Activated T-cell treated with anti-CD3 and anti-CD28 coated beads, Interleukin-2, amount 50 U/mL, for 24 hours (primary cell): Measurements from ENCODE around the gene MATK.

Experiments used
- DNase-seq: peaks from one replicate; pipeline ENCODE4 v3.0.0-alpha.2; 2020
- H3K27ac Mint-ChIP-seq: 2 replicates; pipeline ENCODE4 v1.8.0; 2020; ENCODE audit warnings: mild to moderate bottlenecking, mixed read lengths
- H3K27me3 Mint-ChIP-seq: 2 replicates; pipeline ENCODE4 v1.8.0; 2020; ENCODE audit warnings: mixed read lengths
- H3K36me3 Mint-ChIP-seq: 2 replicates; pipeline ENCODE4 v1.8.0; 2020; ENCODE audit warnings: low read depth, mixed read lengths
- H3K4me1 Mint-ChIP-seq: 2 replicates; pipeline ENCODE4 v1.8.0; 2020; ENCODE audit warnings: low read depth, mixed read lengths
- H3K4me3 Mint-ChIP-seq: 2 replicates; pipeline ENCODE4 v1.8.0; 2020; ENCODE audit warnings: mild to moderate bottlenecking, moderate library complexity, mixed read lengths
- H3K9me3 Mint-ChIP-seq: 2 replicates; pipeline ENCODE4 v1.8.0; 2020; ENCODE audit warnings: mixed read lengths

Gene MATK

DNA sequence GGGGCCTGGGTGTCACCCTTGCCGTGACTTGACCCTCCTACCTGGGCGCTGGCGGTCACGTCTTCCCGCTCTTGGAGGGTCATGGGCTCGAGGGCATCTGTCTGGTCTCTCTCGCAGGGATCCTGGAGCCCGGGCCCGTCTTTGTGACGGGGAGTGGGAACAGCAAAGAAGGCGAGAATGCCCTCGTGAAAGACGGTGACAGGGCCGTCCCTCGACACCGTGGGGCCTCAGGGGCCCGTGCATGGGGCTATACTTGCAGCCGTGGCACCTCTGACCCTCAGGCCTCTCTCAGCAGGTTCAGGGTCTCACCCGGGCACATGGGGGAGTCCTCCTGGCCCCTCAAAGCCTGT is 20.9 kb upstream of the MATK start:
- no peaks in the 10 kb centered on the region for H3K36me3 Mint-ChIP-seq
- H3K4me1 Mint-ChIP-seq: peaks cover 41% of the 10 kb centered on the region
- no peaks in the 10 kb centered on the region for H3K27me3 Mint-ChIP-seq
- no peak overlapping the region for H3K27ac Mint-ChIP-seq
- H3K4me3 Mint-ChIP-seq: no peak overlapping the region
- peaks cover 2% of the 10 kb centered on the region for H3K9me3 Mint-ChIP-seq
- no peak for DNase-seq

DNA sequence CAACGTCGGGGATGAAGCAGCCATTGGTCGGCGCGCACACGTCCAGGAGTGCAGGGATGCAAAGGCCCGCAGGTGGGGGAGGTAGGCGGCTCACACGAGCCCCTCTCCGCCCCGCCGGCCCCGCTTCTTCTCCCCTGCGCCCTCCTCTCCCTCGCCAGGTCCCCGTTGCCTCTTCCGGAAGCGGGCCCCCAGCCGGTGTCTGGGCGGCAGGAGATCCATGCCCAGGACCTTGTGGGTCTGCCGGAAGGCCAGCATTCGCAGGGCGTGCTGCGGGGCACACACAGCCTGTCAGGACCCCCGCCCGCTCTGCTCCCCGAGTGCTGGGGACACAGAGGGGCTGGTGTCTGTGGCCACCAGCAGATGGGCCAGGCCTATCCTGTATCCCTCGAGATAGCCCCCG is 19.7 kb upstream of the MATK start:
- Mint-ChIP-seq H3K9me3 (peaks cover 2% of the 10 kb centered on the region), H3K4me1 (peaks cover 43% of the 10 kb centered on the region), H3K36me3 (no peaks in the 10 kb centered on the region), H3K27ac (no peak overlapping the region), H3K4me3 (no peak overlapping the region), H3K27me3 (no peaks in the 10 kb centered on the region)
- DNase-seq: no peak

DNA sequence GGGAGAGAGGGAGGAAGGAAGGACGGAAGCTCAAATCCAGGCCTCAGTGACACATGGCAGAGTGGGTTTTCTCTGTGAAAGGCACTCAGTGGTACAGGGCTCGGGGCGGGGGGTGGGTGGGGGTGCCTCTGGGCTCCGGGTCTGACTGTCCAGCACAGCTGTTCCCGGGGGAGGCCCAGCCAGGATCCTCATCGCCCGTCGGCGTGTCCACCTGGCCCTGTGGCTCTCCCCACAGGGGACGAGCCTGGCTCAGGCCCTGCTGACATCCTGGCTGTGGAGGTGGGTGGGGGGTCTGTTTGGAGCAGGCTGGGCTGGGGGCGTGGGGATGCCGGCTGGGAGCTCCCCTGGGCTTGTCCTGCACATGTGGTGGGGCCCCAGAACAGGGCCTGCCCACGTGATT is 18.2 kb upstream of the MATK start:
- Mint-ChIP-seq H3K4me3 (no peak overlapping the region), H3K4me1 (peaks cover 35% of the 10 kb centered on the region), H3K27ac (no peak overlapping the region), H3K9me3 (peaks cover 2% of the 10 kb centered on the region), H3K36me3 (no peaks in the 10 kb centered on the region), H3K27me3 (no peaks in the 10 kb centered on the region)
- no peak for DNase-seq

DNA sequence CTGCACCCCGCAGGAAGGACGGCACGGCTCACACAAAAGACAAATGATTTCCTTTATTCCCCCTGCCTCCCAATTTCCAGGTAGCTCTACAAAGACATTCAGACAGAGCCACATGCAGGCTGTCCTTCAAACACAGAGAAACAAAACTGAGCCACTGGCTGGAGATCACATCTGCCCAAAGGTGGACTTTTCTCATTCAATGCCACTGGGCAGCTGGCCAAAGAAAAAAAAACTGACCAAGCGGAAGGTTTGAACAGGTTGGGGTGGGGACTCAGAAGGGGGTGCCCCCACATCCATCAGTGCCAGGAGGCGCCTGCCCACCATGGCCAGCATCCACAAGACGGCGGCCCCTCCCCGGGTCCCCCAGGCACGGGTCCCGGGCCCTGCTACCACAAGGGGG is 17.8 kb upstream of the MATK start:
- Mint-ChIP-seq H3K4me3 (no peak overlapping the region), H3K36me3 (no peaks in the 10 kb centered on the region), H3K27ac (no peak overlapping the region), H3K9me3 (peaks cover 2% of the 10 kb centered on the region), H3K4me1 (peaks cover 37% of the 10 kb centered on the region), H3K27me3 (no peaks in the 10 kb centered on the region)
- no peak for DNase-seq

DNA sequence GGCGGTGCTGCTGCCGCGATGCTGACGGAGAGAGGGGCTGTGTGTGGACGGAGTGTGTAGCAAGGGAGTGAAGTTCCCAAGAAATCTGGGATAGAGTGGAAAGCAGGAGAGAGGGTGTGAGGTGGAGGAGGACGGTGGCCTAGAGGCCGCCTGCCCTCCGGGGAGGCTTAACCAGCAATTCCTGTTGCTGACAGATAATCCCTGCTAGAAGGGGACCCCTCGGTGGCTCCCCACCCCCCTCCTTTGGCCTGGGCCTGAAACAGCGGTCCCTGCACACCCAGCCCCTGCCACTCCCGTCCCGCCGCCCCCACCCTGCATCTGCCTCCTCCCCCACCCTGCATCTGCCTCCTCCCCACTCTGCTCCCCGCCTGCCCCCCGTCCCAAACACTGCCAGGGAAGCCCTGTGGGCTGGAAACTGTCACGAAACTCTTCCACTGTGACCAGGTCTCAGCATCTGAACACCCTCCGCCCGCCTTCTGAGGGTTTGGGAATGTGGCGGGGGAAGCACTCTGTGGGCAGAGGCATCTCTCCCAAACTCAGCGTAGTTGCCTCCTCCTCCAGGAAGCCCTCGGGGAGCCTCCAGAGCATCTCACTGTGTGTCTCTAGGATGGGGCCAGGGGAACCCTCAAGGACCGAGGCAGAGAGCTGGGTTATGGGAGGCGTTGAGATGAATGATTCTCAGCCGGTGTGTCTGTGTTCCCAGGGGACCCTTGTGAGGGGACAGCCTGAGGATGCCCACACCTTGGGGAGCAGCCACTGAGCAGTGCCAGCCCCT is 17.1 kb upstream of the MATK start:
- H3K27ac Mint-ChIP-seq: no peak overlapping the region
- H3K4me3 Mint-ChIP-seq: no peak overlapping the region
- H3K9me3 Mint-ChIP-seq: peaks cover 2% of the 10 kb centered on the region
- H3K27me3 Mint-ChIP-seq: no peaks in the 10 kb centered on the region
- peaks cover 39% of the 10 kb centered on the region for H3K4me1 Mint-ChIP-seq
- H3K36me3 Mint-ChIP-seq: no peaks in the 10 kb centered on the region
- DNase-seq: no peak

DNA sequence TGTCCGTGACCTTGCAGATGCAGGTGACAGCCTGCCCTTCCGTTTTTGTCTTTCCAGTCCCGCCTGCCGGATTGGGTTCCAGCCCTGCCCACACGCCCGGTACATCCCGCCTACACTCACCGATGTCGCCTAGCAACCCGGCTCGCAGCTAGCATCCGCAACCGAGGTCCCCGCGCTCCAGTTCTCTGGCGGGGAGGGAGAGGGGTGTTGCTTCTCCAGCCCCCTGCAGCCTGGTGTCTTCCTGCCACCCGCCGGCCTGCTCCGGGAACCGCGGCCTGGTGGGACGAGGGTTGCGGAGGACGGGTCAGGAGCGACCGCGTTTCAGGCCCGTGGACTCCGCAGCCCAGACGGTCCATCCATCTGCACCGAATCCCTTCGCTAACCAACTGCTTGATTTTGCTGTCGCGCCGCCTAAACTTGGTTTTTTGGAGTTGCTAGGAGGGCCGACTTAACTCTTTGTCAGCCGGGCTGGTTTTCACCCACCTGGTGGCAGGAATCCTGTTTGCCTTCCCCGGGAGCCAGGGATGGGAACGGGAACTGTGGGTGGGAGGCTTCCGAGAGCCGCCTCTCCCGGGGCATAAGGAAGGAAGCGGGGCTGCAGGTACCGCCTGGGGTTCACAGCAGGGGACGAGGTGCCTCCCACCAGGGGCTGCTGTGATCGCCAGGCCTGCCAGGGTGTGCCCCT is 15.4 kb upstream of the MATK start:
- no peak overlapping the region for H3K27ac Mint-ChIP-seq
- DNase-seq: peak; percentile 71
- no peaks in the 10 kb centered on the region for H3K27me3 Mint-ChIP-seq
- no peaks in the 10 kb centered on the region for H3K36me3 Mint-ChIP-seq
- H3K4me3 Mint-ChIP-seq: peak overlapping the region; percentile 53
- H3K9me3 Mint-ChIP-seq: peaks cover 4% of the 10 kb centered on the region
- peaks cover 27% of the 10 kb centered on the region for H3K4me1 Mint-ChIP-seq

DNA sequence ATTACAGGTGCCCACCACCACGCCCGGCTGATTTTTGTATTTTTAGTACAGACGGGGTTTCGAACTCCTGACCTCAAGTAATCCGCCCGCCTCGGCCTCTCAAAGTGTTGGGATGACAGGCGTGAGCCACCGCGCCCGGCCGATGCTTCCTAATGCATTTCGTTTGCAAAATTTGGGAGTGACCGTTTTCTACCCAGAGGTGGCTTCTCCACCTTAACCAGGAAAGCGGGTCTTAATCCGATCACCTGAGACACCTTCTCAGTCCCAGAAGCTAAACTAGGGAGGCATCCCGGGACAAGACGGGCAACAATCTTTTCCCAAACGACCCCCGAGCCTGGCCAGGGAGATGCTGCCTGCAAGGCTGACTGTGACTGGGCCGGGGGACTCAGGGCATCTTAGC is 14.8 kb upstream of the MATK start:
- Mint-ChIP-seq H3K36me3 (no peaks in the 10 kb centered on the region), H3K9me3 (peaks cover 6% of the 10 kb centered on the region), H3K27me3 (no peaks in the 10 kb centered on the region), H3K27ac (no peak overlapping the region), H3K4me1 (peaks cover 26% of the 10 kb centered on the region), H3K4me3 (peak overlapping the region; percentile 53)
- DNase-seq: no peak

DNA sequence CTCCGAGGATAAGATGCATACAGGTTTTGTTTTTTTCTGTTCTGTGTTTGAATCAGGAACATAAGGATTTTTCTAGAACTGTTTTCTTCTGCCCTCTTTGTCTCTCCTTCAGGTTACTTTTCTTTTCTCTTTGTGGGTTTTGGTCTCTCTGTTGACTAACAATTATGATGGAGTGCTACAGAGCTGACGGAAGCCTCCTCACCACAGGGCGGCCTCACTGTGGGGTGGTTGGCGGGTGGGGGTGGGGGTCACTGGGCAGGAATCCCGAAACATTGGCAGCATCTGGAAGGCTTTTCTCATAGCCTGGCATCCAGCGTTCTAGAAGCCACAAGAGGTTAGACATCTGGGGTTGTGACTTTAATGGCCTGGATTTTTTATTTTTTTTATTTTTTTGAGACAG is 12.0 kb upstream of the MATK start:
- DNase-seq: no peak
- Mint-ChIP-seq H3K9me3 (peaks cover 6% of the 10 kb centered on the region), H3K27me3 (no peaks in the 10 kb centered on the region), H3K4me1 (peaks cover 21% of the 10 kb centered on the region), H3K4me3 (no peak overlapping the region), H3K27ac (peak overlapping the region; percentile 66), H3K36me3 (no peaks in the 10 kb centered on the region)

DNA sequence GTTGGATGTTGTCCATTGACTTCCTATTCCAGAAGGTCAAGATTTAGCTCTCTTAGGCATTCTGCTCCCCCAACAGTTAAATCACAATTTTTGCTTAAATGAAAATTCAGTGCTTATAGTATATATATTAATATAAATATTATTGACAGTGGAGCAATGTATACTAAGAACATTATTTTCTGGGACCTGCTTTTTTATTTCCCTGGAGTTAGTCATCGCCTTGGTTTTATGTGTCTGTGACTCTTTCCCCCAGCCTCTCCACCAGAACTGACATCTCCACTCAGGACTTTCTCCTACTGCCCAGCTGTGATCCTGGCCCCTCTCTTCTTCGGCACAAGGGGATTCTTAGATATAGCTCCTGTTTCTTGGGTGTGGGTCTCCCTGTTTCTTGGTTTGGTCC is 10.2 kb upstream of the MATK start:
- H3K27ac Mint-ChIP-seq: no peak overlapping the region
- no peak overlapping the region for H3K4me3 Mint-ChIP-seq
- no peaks in the 10 kb centered on the region for H3K27me3 Mint-ChIP-seq
- H3K36me3 Mint-ChIP-seq: no peaks in the 10 kb centered on the region
- peaks cover 6% of the 10 kb centered on the region for H3K9me3 Mint-ChIP-seq
- DNase-seq: no peak
- peaks cover 16% of the 10 kb centered on the region for H3K4me1 Mint-ChIP-seq

DNA sequence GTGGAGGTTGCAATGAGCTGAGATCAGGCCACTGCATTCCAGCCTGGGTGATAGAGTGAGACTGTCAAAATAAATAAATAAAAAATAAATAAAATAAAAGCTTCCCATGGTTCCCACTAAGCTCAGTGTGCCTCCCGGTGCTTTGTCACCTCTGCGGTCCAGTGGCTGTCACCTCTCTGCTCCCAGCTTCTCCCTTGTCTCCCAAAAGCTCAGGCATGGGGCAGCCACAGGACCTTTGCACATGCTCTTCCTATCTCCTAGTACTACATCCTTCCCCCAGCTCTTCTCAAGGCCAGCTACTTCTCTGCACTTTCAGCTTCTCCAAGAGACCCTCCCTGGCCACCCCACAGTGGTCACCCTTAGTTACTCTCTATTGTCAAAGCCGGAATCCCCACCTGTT is 7.6 kb upstream of the MATK start:
- H3K4me3 Mint-ChIP-seq: no peak overlapping the region
- H3K27ac Mint-ChIP-seq: no peak overlapping the region
- peaks cover 6% of the 10 kb centered on the region for H3K9me3 Mint-ChIP-seq
- H3K36me3 Mint-ChIP-seq: no peaks in the 10 kb centered on the region
- no peak for DNase-seq
- no peaks in the 10 kb centered on the region for H3K27me3 Mint-ChIP-seq
- peaks cover 8% of the 10 kb centered on the region for H3K4me1 Mint-ChIP-seq

DNA sequence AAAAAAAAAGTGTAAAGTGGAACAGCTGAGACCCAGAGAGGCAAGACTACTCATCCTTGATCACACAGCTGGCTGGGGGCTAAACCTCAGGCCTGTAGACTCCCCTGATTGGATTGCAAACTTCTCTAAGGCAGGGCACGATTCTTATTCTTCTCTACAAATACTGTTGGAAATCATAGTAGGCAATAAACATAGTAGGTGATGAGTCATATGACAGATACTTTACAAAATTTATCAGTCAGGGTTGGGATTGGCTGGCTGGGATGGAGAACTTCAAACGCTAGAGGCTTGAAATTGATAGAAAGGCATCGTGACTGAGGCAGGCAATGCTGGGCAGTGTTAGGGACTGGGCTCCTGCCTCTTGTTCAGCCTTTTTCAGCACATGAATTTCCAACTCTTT is 5.9 kb upstream of the MATK start:
- Mint-ChIP-seq H3K27me3 (no peaks in the 10 kb centered on the region), H3K36me3 (no peaks in the 10 kb centered on the region), H3K27ac (no peak overlapping the region), H3K4me3 (no peak overlapping the region), H3K4me1 (peaks cover 5% of the 10 kb centered on the region), H3K9me3 (peaks cover 6% of the 10 kb centered on the region)
- DNase-seq: no peak

DNA sequence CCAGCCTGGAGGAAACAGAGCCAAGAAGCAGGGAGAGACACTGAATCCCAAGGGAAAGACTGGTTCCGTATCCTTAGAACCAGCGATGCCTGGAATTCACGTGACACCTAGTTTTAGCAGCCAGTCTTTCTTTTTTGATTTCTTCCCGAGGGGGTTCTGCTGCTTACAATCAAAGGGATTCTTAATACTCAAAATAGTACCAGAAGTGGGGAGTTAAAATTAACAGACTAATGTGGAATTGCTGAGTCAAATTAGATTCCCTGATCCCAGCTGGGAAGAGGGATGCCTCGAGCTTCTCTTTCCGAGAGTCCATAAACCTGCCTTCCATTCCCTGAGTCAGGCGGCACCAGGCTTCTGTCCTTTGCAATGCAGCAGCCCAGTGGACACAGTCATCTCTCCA is 4.8 kb upstream of the MATK start:
- Mint-ChIP-seq H3K27ac (no peak overlapping the region), H3K4me1 (peaks cover 7% of the 10 kb centered on the region), H3K27me3 (no peaks in the 10 kb centered on the region), H3K9me3 (no peaks in the 10 kb centered on the region), H3K4me3 (no peak overlapping the region), H3K36me3 (no peaks in the 10 kb centered on the region)
- no peak for DNase-seq

DNA sequence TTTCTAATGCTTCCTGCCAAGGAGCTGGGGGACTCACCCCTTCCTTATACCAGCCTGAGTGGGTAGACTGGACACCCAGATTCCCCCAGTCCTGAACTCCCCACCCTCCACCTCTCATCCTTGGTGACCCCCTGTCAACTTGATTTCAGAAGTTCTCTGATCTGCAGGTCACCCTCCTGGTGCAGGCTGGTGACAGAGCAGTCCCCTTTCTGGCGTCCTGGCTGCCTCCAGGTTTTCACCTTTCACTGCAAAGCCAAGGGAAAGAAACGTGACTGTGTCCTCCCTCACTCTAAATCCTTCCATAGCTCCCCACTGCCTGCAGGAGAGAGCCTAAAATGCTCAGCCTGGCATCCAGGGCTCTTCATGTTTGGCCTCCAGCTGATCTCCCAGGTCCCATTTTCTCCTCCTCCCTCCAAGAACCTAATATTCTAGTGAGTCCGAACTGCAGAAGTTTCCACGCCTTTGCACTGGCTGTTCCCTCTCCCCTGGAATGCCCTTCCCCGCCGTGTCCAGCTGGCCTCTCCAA is 4.1 kb upstream of the MATK start:
- Mint-ChIP-seq H3K36me3 (peaks cover 3% of the 10 kb centered on the region), H3K9me3 (no peaks in the 10 kb centered on the region), H3K4me1 (peaks cover 9% of the 10 kb centered on the region), H3K27me3 (no peaks in the 10 kb centered on the region), H3K27ac (no peak overlapping the region), H3K4me3 (no peak overlapping the region)
- no peak for DNase-seq

DNA sequence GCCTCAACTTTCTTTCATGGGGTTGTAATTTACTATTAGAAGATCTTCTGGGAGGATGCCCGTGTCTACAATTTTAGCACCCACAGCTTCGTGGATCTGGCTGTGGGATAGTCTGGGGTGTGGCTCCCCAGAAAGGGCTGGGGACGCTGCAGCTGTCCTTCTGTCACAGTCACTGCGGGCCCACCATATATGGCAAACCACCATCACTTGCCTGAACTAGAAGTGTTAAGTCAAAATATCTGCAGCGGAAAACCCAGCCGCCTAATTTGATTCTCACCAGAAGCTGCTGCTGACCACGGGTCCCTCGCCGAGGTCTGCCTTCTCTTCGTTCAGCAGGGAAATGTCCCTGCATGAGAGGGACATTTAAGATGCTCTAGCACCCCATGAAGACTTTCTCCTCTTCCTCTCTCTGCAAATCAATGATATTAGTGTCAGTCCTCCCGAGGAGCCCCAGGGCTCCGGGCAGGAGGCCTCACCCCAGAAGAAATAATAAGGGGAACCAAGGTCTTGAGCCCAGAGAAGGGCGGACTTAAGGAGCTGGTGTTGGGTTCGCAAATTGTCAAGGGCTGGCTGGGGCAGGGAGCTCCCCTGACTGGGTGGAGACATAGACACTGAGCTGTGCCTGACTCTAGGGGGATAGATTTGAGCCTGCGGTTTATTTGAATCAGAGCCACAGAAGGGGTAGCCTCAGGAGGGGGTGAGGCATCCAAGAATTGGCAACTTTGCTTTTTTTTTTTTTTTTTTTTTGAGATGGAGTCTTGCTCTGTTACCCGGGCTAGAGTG is 3.0 kb upstream of the MATK start:
- Mint-ChIP-seq H3K9me3 (no peaks in the 10 kb centered on the region), H3K27ac (no peak overlapping the region), H3K27me3 (peaks cover 2% of the 10 kb centered on the region), H3K4me3 (no peak overlapping the region), H3K36me3 (peaks cover 12% of the 10 kb centered on the region), H3K4me1 (peaks cover 17% of the 10 kb centered on the region)
- no peak for DNase-seq
